GM18508 (cell line): ENCODE data around the gene ATXN7L1.

Experiments used
- ATAC-seq: cut with Tn5 transposase; IDR thresholded peaks from one replicate; pipeline ENCODE4 v1.9.1; 2021; ENCODE audit warnings: moderate number of reproducible peaks; ENCODE audit not compliant: insufficient read depth, unreplicated experiment

ATXN7L1 gene

GRCh38 chr7:105565190-105565589 lies 311.2 kb downstream of the ATXN7L1 start:
- ATAC-seq = no peak

- ATAC-seq = no peak
Observed at GRCh38 chr7:105559926-105560325, 316.5 kb downstream of the ATXN7L1 start.
